HepG2 (cell line): ENCODE measurements around the gene MPG. TPM values are rescaled to one million over a fixed set of nuclear protein-coding genes. Genes with fewer than 3 reads are reported as not detected.

Experiments used
- GABPB1 ChIP-seq: IDR thresholded peaks from 2 replicates; pipeline ENCODE4 v1.6.1; 2016; ENCODE audit warnings: mild to moderate bottlenecking, missing genetic modification reagents, moderate library complexity, missing compliant biosample characterization
- KDM2A ChIP-seq: sonication (generic); formaldehyde crosslinking; IDR thresholded peaks from 2 replicates; pipeline ENCODE4 v1.4.0; 2020; ENCODE audit warnings: low read depth, missing genetic modification reagents, borderline replicate concordance
- NCOR1 ChIP-seq: fragments of 200-600 bp; sonication (generic); IDR thresholded peaks from 2 replicates; pipeline ENCODE4 v1.7.0; 2017; ENCODE audit warnings: antibody characterized with exemption, low read length, borderline replicate concordance
- NRL ChIP-seq: sonication (generic); formaldehyde crosslinking; IDR thresholded peaks from 2 replicates; pipeline ENCODE4 v1.5.0; 2020; ENCODE audit warnings: missing genetic modification reagents, mild to moderate bottlenecking, moderate library complexity, borderline replicate concordance
- TSC22D2 ChIP-seq: sonication (generic); formaldehyde crosslinking; IDR thresholded peaks from 2 replicates; pipeline ENCODE4 v1.5.1; 2020; ENCODE audit warnings: missing genetic modification reagents, mild to moderate bottlenecking, borderline replicate concordance
- ZFP82 ChIP-seq: sonication (generic); formaldehyde crosslinking; IDR thresholded peaks from 2 replicates; pipeline ENCODE4 v1.5.1; 2020; ENCODE audit warnings: mild to moderate bottlenecking, missing genetic modification reagents, borderline replicate concordance
- ZFX ChIP-seq: sonication (generic); formaldehyde crosslinking; IDR thresholded peaks from 2 replicates; pipeline ENCODE4 v1.4.0; 2020; ENCODE audit warnings: mild to moderate bottlenecking, low read depth, missing genetic modification reagents, moderate library complexity
- ZNF549 ChIP-seq: sonication (generic); formaldehyde crosslinking; IDR thresholded peaks from 2 replicates; pipeline ENCODE4 v1.5.0; 2020; ENCODE audit warnings: missing genetic modification reagents
- polyA plus RNA-seq, 8 experiments: library from polyadenylated mRNA; depleted of rRNA in 3 of 8; stranded (reverse) in 7 of 8; unstranded in 1 of 8; fragments of >200 nt; fragmentation: Illumina TruSeq in 4 of 8; extraction: Trizol in 4 of 8; gene quantifications; 2 replicates each; pipeline versions ENCODE4 v1.2.1 to v1.2.3, GENCODE V29; 2011 to 2016; ENCODE audit warnings: low read depth in 4 of 8, missing spikeins in 1 of 8, mixed read lengths in 1 of 8; ENCODE audit not compliant: insufficient read depth in 1 of 8
- total RNA-seq, 5 experiments: library from RNA; depleted of rRNA; stranded (reverse); fragments of >200 nt; fragmentation: Illumina TruSeq; extraction: Trizol; gene quantifications; 2 replicates each; pipeline ENCODE4 v1.2.3, GENCODE V29; 2016; ENCODE audit warnings: low read depth in 1 of 5
- TF ChIP-seq, protein P1 (sequence below): sonication (generic); formaldehyde crosslinking; IDR thresholded peaks from 2 replicates; pipeline ENCODE4 v1.9.0; 2021; ENCODE audit warnings: missing genetic modification reagents, borderline replicate concordance
- TF ChIP-seq, protein P2 (sequence below): sonication (generic); formaldehyde crosslinking; IDR thresholded peaks from 2 replicates; pipeline ENCODE4 v1.5.0; 2020; ENCODE audit warnings: missing genetic modification reagents
- TF ChIP-seq, protein P3 (sequence below): sonication (generic); formaldehyde crosslinking; IDR thresholded peaks from 2 replicates; pipeline ENCODE4 v1.5.1; 2020; ENCODE audit warnings: mild to moderate bottlenecking, missing genetic modification reagents, moderate library complexity
- TF ChIP-seq, protein P4 (sequence below): sonication (generic); formaldehyde crosslinking; IDR thresholded peaks from 2 replicates; pipeline ENCODE4; 2020; ENCODE audit warnings: missing genetic modification reagents, mild to moderate bottlenecking, borderline replicate concordance
- TF ChIP-seq, protein P5 (sequence below): sonication (generic); formaldehyde crosslinking; IDR thresholded peaks from 2 replicates; pipeline ENCODE4 v1.9.0; 2021; ENCODE audit warnings: missing genetic modification reagents, mild to moderate bottlenecking, borderline replicate concordance

MPG gene
- total and polyA plus RNA-seq, 2 of the 13 experiments (the other 11 are each of a cell fraction or from before 2014, with no cell fraction given) = 59.1 to 62.5 TPM

DNA sequence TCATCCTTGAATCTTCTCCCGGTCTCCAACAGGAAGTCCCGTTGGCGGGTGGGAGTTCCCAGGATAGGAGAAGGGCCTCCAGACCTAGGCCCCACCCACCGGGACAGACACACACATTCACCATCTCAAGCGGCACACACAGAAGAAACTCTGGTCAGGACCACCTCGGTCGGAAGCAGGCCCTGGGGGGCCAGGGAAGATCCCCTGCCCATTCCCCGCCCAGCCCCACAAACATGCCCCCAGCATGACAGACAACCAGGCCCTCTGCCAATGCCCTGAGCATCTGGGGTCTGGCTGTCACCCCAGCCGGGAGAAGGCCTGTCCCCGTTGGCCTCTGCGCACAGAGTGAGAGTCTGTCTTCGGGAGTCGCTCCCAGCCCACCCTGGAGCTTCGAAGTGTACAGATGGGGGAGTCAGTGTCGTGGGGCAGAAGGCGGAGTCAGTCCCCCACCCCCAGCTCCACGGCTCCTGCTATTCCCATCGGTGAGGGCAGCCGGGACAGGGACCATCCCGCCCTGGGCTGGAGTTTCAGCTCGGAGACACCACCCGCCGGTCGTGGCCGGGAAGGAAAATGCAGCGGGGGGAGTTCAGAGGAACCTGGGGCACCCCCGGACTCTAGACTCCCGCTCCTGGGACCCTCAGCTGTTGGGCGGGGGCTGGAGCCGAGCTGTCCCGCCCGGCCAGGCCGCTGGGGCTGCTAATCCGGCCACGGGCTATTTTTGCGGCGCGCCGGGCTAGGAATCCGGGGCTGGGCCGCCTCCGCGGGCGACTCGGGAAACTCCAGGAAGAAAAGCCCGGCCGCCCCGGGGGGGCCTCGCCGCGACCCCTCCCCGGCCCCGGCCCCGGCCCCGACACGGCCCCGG is 6.3 kb upstream of the MPG start (continued):
- TF ChIP-seq, protein P1, sequence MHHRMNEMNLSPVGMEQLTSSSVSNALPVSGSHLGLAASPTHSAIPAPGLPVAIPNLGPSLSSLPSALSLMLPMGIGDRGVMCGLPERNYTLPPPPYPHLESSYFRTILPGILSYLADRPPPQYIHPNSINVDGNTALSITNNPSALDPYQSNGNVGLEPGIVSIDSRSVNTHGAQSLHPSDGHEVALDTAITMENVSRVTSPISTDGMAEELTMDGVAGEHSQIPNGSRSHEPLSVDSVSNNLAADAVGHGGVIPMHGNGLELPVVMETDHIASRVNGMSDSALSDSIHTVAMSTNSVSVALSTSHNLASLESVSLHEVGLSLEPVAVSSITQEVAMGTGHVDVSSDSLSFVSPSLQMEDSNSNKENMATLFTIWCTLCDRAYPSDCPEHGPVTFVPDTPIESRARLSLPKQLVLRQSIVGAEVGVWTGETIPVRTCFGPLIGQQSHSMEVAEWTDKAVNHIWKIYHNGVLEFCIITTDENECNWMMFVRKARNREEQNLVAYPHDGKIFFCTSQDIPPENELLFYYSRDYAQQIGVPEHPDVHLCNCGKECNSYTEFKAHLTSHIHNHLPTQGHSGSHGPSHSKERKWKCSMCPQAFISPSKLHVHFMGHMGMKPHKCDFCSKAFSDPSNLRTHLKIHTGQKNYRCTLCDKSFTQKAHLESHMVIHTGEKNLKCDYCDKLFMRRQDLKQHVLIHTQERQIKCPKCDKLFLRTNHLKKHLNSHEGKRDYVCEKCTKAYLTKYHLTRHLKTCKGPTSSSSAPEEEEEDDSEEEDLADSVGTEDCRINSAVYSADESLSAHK (CRISPR knock-in tag) = no peak
- TF ChIP-seq NRL (peak; percentile 66; the same call in 1 of the 2 replicates), ZFX (CRISPR knock-in tag) (peak; percentile 61), ZNF549 (CRISPR knock-in tag) (no peak), NCOR1 (no peak), GABPB1 (peak; percentile 50), KDM2A (CRISPR knock-in tag) (peak; percentile 17; the same call in 1 of the 2 replicates), TSC22D2 (CRISPR knock-in tag) (no peak), ZFP82 (CRISPR knock-in tag) (no peak)
- TF ChIP-seq, protein P2, sequence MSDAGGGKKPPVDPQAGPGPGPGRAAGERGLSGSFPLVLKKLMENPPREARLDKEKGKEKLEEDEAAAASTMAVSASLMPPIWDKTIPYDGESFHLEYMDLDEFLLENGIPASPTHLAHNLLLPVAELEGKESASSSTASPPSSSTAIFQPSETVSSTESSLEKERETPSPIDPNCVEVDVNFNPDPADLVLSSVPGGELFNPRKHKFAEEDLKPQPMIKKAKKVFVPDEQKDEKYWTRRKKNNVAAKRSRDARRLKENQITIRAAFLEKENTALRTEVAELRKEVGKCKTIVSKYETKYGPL = no peak
- TF ChIP-seq, protein P3, sequence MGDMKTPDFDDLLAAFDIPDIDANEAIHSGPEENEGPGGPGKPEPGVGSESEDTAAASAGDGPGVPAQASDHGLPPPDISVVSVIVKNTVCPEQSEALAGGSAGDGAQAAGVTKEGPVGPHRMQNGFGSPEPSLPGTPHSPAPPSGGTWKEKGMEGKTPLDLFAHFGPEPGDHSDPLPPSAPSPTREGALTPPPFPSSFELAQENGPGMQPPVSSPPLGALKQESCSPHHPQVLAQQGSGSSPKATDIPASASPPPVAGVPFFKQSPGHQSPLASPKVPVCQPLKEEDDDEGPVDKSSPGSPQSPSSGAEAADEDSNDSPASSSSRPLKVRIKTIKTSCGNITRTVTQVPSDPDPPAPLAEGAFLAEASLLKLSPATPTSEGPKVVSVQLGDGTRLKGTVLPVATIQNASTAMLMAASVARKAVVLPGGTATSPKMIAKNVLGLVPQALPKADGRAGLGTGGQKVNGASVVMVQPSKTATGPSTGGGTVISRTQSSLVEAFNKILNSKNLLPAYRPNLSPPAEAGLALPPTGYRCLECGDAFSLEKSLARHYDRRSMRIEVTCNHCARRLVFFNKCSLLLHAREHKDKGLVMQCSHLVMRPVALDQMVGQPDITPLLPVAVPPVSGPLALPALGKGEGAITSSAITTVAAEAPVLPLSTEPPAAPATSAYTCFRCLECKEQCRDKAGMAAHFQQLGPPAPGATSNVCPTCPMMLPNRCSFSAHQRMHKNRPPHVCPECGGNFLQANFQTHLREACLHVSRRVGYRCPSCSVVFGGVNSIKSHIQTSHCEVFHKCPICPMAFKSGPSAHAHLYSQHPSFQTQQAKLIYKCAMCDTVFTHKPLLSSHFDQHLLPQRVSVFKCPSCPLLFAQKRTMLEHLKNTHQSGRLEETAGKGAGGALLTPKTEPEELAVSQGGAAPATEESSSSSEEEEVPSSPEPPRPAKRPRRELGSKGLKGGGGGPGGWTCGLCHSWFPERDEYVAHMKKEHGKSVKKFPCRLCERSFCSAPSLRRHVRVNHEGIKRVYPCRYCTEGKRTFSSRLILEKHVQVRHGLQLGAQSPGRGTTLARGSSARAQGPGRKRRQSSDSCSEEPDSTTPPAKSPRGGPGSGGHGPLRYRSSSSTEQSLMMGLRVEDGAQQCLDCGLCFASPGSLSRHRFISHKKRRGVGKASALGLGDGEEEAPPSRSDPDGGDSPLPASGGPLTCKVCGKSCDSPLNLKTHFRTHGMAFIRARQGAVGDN (CRISPR knock-in tag) = peak; percentile 62
- TF ChIP-seq, protein P4, sequence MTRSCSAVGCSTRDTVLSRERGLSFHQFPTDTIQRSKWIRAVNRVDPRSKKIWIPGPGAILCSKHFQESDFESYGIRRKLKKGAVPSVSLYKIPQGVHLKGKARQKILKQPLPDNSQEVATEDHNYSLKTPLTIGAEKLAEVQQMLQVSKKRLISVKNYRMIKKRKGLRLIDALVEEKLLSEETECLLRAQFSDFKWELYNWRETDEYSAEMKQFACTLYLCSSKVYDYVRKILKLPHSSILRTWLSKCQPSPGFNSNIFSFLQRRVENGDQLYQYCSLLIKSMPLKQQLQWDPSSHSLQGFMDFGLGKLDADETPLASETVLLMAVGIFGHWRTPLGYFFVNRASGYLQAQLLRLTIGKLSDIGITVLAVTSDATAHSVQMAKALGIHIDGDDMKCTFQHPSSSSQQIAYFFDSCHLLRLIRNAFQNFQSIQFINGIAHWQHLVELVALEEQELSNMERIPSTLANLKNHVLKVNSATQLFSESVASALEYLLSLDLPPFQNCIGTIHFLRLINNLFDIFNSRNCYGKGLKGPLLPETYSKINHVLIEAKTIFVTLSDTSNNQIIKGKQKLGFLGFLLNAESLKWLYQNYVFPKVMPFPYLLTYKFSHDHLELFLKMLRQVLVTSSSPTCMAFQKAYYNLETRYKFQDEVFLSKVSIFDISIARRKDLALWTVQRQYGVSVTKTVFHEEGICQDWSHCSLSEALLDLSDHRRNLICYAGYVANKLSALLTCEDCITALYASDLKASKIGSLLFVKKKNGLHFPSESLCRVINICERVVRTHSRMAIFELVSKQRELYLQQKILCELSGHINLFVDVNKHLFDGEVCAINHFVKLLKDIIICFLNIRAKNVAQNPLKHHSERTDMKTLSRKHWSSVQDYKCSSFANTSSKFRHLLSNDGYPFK (CRISPR knock-in tag) = peak; percentile 46; the same call in 1 of the 2 replicates
- TF ChIP-seq, protein P5, sequence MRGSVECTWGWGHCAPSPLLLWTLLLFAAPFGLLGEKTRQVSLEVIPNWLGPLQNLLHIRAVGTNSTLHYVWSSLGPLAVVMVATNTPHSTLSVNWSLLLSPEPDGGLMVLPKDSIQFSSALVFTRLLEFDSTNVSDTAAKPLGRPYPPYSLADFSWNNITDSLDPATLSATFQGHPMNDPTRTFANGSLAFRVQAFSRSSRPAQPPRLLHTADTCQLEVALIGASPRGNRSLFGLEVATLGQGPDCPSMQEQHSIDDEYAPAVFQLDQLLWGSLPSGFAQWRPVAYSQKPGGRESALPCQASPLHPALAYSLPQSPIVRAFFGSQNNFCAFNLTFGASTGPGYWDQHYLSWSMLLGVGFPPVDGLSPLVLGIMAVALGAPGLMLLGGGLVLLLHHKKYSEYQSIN = no peak
